ENCODE measurements around the gene MTCL3.

The MTCL3 gene

DNA sequence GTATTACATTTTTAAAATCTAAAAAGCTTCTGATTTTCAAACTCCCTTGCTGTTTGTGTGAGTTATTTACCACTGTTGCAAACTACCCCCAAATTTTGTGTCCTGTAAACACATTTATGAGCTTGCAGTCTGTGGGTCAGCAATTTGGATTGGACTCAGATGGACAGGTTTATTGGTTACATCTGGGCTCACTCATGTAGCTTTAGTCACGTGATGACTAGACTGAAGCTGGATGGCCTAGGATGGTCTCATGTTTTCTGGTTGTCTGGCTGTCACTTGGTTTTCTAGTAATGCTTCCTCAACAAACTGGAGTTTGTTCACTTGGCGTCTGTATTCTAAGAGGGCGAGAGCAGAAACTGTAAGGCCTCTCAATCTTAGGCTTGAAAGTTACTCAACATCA lies 45.6 kb upstream of the MTCL3 start:
- no peaks in the 10 kb centered on the region for H3K4me1 ChIP-seq (ENCODE audit: control insufficient read depth in 4 of 4, insufficient read depth in 4 of 4, low read length in 3 of 4)
- H3K4me3 ChIP-seq (ENCODE audit: low read depth in 1 of 3, low read length in 3 of 3): no peak overlapping the region
- H3K9ac ChIP-seq (ENCODE audit: low read depth in 1 of 2, low read length in 2 of 2): no peak overlapping the region
- TF ChIP-seq HNF4A (conservative IDR thresholded peaks at IDR 0.05) (no peak), RXRA (IDR thresholded peaks at IDR 0.05) (no peak), EGR1 (IDR thresholded peaks at IDR 0.05; ENCODE audit: low read depth in 2 of 2) (no peak), FOXA1 (IDR thresholded peaks at IDR 0.05) (no peak)
- no peaks in the 10 kb centered on the region for H3K9me3 ChIP-seq (ENCODE audit: control insufficient read depth in 4 of 4, low read length in 3 of 4)
- DNase-seq (ENCODE audit: low spot score): no peak
- H3K27ac ChIP-seq (ENCODE audit: low read depth in 1 of 2, low read length in 2 of 2): no peak overlapping the region
- H3K27me3 ChIP-seq (ENCODE audit: control insufficient read depth in 4 of 4, insufficient read depth in 4 of 4, low read length in 3 of 4): peaks cover 0 to 5% (median 0%) of the 10 kb centered on the region in 4 donors
- 88% methylated on average over 3 of the region's 3 CpGs for WGBS
- H3K36me3 ChIP-seq (ENCODE audit: control insufficient read depth in 4 of 4, insufficient read depth in 3 of 4, low read depth in 1 of 4, low read length in 3 of 4): no peaks in the 10 kb centered on the region

GRCh38 chr6:127561660-127562059 lies 42.5 kb upstream of the MTCL3 start:
- no peak for DNase-seq (ENCODE audit: low spot score)
- Histone ChIP-seq H3K27me3 (ENCODE audit: control insufficient read depth in 4 of 4, insufficient read depth in 4 of 4, low read length in 3 of 4) (peaks cover 0 to 5% (median 0%) of the 10 kb centered on the region in 4 donors), H3K36me3 (ENCODE audit: control insufficient read depth in 4 of 4, insufficient read depth in 3 of 4, low read depth in 1 of 4, low read length in 3 of 4) (no peaks in the 10 kb centered on the region), H3K9ac (ENCODE audit: low read depth in 1 of 2, low read length in 2 of 2) (no peak overlapping the region), H3K4me1 (ENCODE audit: control insufficient read depth in 4 of 4, insufficient read depth in 4 of 4, low read length in 3 of 4) (no peaks in the 10 kb centered on the region), H3K4me3 (ENCODE audit: low read depth in 1 of 3, low read length in 3 of 3) (no peak overlapping the region), H3K9me3 (ENCODE audit: control insufficient read depth in 4 of 4, low read length in 3 of 4) (no peaks in the 10 kb centered on the region), H3K27ac (ENCODE audit: low read depth in 1 of 2, low read length in 2 of 2) (no peak overlapping the region)
- no peak for TF ChIP-seq EGR1 (IDR thresholded peaks at IDR 0.05; ENCODE audit: low read depth in 2 of 2)
- no peak for TF ChIP-seq ZBTB33 (IDR thresholded peaks at IDR 0.05)
- no peak for TF ChIP-seq NR2F2 (IDR thresholded peaks at IDR 0.05)
- no peak for TF ChIP-seq HNF4G (IDR thresholded peaks at IDR 0.05)
- TF ChIP-seq YY1 (IDR thresholded peaks at IDR 0.05): no peak
- TF ChIP-seq TAF1 (conservative IDR thresholded peaks at IDR 0.05): no peak
- TF ChIP-seq FOXA2 (IDR thresholded peaks at IDR 0.05): no peak
- TF ChIP-seq JUND (IDR thresholded peaks at IDR 0.05): no peak
- no peak for TF ChIP-seq ATF3 (IDR thresholded peaks at IDR 0.05)
- TF ChIP-seq SP1 (IDR thresholded peaks at IDR 0.05): no peak
- TF ChIP-seq, protein P1, sequence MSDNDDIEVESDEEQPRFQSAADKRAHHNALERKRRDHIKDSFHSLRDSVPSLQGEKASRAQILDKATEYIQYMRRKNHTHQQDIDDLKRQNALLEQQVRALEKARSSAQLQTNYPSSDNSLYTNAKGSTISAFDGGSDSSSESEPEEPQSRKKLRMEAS (IDR thresholded peaks at IDR 0.05): no peak
- no peak for TF ChIP-seq RAD21 (IDR thresholded peaks at IDR 0.05)
- TF ChIP-seq, protein P2, sequence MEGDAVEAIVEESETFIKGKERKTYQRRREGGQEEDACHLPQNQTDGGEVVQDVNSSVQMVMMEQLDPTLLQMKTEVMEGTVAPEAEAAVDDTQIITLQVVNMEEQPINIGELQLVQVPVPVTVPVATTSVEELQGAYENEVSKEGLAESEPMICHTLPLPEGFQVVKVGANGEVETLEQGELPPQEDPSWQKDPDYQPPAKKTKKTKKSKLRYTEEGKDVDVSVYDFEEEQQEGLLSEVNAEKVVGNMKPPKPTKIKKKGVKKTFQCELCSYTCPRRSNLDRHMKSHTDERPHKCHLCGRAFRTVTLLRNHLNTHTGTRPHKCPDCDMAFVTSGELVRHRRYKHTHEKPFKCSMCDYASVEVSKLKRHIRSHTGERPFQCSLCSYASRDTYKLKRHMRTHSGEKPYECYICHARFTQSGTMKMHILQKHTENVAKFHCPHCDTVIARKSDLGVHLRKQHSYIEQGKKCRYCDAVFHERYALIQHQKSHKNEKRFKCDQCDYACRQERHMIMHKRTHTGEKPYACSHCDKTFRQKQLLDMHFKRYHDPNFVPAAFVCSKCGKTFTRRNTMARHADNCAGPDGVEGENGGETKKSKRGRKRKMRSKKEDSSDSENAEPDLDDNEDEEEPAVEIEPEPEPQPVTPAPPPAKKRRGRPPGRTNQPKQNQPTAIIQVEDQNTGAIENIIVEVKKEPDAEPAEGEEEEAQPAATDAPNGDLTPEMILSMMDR (IDR thresholded peaks at IDR 0.05; ENCODE audit: low read depth, low read length, missing input control): no peak
- no peak for TF ChIP-seq HNF4A (conservative IDR thresholded peaks at IDR 0.05)
- no peak for TF ChIP-seq REST (IDR thresholded peaks at IDR 0.05)
- no peak for TF ChIP-seq FOXA1 (IDR thresholded peaks at IDR 0.05)
- no peak for TF ChIP-seq GABPA (IDR thresholded peaks at IDR 0.05 in 1 of 2, conservative IDR thresholded peaks at IDR 0.05 in 1 of 2)
- no peak for TF ChIP-seq RXRA (IDR thresholded peaks at IDR 0.05)
- 19% methylated on average over 1 of the region's 1 CpG for WGBS
